ENCODE measurements around the gene CNPY4. TPM values are rescaled to one million over a fixed set of nuclear protein-coding genes. Genes with fewer than 3 reads are reported as not detected.

The CNPY4 gene
- total and polyA plus RNA-seq, 2 experiments from 2014 or later = 13.8 to 18.4 TPM

GRCh38 chr7:100082978-100083377, 36.5 kb upstream of the CNPY4 start:
- DNase-seq (ENCODE audit: low read depth in 1 of 2, low spot score in 1 of 2) = no peak
- TF ChIP-seq, protein P1, sequence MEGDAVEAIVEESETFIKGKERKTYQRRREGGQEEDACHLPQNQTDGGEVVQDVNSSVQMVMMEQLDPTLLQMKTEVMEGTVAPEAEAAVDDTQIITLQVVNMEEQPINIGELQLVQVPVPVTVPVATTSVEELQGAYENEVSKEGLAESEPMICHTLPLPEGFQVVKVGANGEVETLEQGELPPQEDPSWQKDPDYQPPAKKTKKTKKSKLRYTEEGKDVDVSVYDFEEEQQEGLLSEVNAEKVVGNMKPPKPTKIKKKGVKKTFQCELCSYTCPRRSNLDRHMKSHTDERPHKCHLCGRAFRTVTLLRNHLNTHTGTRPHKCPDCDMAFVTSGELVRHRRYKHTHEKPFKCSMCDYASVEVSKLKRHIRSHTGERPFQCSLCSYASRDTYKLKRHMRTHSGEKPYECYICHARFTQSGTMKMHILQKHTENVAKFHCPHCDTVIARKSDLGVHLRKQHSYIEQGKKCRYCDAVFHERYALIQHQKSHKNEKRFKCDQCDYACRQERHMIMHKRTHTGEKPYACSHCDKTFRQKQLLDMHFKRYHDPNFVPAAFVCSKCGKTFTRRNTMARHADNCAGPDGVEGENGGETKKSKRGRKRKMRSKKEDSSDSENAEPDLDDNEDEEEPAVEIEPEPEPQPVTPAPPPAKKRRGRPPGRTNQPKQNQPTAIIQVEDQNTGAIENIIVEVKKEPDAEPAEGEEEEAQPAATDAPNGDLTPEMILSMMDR (IDR thresholded peaks at IDR 0.05; ENCODE audit: low read depth, low read length) = no peak
- Histone ChIP-seq H3K27me3 (no peaks in the 10 kb centered on the region), H3K27ac (peak overlapping the region; percentile 85), H3K36me3 (peaks cover 5% of the 10 kb centered on the region), H3K9me3 (ENCODE audit: low read depth) (no peaks in the 10 kb centered on the region), H3K4me1 (ENCODE audit: low read depth) (peaks cover 10% of the 10 kb centered on the region), H3K4me3 (no peak overlapping the region)

DNA sequence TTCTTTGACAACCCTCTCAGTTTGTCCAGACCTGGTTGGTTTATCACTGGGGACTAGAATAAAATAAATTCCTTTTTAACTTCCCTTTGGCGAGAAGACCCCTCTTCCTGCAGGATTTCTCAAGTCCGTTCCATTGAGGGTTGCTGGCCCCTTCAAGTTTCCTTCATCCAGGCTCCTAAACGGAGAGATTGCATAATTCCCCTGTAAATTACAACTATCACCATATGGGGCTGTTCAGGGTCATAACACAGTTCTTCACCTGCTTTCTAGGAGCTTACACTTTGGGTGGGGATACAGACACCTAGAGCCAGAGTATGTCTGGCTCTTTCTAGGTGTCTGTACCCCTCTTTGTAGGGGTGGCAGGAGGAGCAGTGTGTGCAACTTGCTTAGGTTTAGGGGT, 33.9 kb upstream of the CNPY4 start:
- H3K4me1 ChIP-seq (ENCODE audit: low read depth) = peaks cover 6% of the 10 kb centered on the region
- no peaks in the 10 kb centered on the region for H3K27me3 ChIP-seq
- TF ChIP-seq, protein P1 (IDR thresholded peaks at IDR 0.05; ENCODE audit: low read depth, low read length) = no peak
- no peak overlapping the region for H3K27ac ChIP-seq
- peaks cover 3% of the 10 kb centered on the region for H3K36me3 ChIP-seq
- no peak for DNase-seq (ENCODE audit: low read depth in 1 of 2, low spot score in 1 of 2)
- H3K4me3 ChIP-seq = no peak overlapping the region
- H3K9me3 ChIP-seq (ENCODE audit: low read depth) = no peaks in the 10 kb centered on the region

DNA sequence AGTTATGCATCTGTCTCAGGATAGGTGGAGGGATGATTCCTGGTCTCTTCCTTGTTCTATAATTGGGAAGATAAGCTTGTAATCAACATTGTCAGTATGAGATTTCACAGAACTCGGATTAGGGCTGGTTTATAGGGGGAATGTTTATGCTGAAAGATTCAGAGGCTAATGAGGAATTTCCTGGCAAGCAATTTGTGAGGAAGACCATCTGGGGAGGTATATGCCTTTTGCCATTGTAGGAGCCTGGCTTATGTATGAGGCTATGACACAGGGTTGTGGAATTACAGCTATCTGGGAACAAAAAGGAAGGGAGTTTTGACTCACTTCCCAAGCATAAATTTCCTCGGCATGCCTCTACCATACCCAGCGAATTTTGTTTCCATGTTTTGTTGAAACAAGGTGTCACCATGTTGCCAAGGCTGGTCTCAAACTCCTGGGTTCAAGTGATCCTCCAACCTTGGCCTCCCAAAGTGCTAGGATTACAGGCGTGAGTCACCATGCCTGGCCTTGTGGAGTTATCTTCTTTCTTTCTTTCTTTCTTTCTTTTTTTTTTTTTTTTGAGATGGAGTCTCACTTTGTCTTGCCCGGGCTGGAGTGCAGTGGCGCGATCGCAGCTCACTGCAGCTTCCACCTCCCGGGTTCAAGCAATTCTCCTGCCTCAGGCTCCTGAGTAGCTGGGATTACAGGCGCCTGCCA, 32.2 kb upstream of the CNPY4 start:
- Histone ChIP-seq H3K36me3 (peaks cover 20% of the 10 kb centered on the region), H3K4me3 (no peak overlapping the region), H3K4me1 (ENCODE audit: low read depth) (peaks cover 3% of the 10 kb centered on the region), H3K27me3 (no peaks in the 10 kb centered on the region), H3K9me3 (ENCODE audit: low read depth) (no peaks in the 10 kb centered on the region), H3K27ac (no peak overlapping the region)
- TF ChIP-seq, protein P1 (IDR thresholded peaks at IDR 0.05; ENCODE audit: low read depth, low read length) = no peak
- peak in 1 of 2 donors; percentile 98 for DNase-seq (ENCODE audit: low read depth in 1 of 2, low spot score in 1 of 2)

- peak overlapping the region; percentile 67 for H3K4me3 ChIP-seq
- H3K9me3 ChIP-seq (ENCODE audit: low read depth) = no peaks in the 10 kb centered on the region
- H3K4me1 ChIP-seq (ENCODE audit: low read depth) = peaks cover 2% of the 10 kb centered on the region
- H3K27ac ChIP-seq = peak overlapping the region; percentile 80
- no peak for DNase-seq (ENCODE audit: low read depth in 1 of 2, low spot score in 1 of 2)
- no peaks in the 10 kb centered on the region for H3K27me3 ChIP-seq
- TF ChIP-seq, protein P1 (IDR thresholded peaks at IDR 0.05; ENCODE audit: low read depth, low read length) = no peak
- H3K36me3 ChIP-seq = peaks cover 29% of the 10 kb centered on the region
Measured at GRCh38 chr7:100088095-100088620, 31.3 kb upstream of the CNPY4 start.

- Histone ChIP-seq H3K27me3 (no peaks in the 10 kb centered on the region), H3K4me1 (ENCODE audit: low read depth) (peaks cover 2% of the 10 kb centered on the region), H3K36me3 (peaks cover 34% of the 10 kb centered on the region), H3K27ac (peak within 1 kb of the TSS; percentile 80), H3K4me3 (peak within 1 kb of the TSS; percentile 67), H3K9me3 (ENCODE audit: low read depth) (no peaks in the 10 kb centered on the region)
- TF ChIP-seq, protein P1 (IDR thresholded peaks at IDR 0.05; ENCODE audit: low read depth, low read length) = no peak
- DNase-seq (ENCODE audit: low read depth in 1 of 2, low spot score in 1 of 2) = peak; percentile 81 to 85
Measured at GRCh38 chr7:100088621-100089457, 30.6 kb upstream of the CNPY4 start, which contains the start of gene COPS6. Gene COPS6, plus strand, starts transcription at chr7:100088969. Its CDS starts 22 bp downstream, at chr7:100088991.

Data from cardiac muscle cell (in vitro differentiated cells and primary cell).